Naive B cell (primary cell): Measurements from ENCODE around the gene HAUS6. TPM values are rescaled to one million over a fixed set of nuclear protein-coding genes. Genes with fewer than 3 reads are reported as not detected.
"Not testable (repeated sequence)": the region's sequence is repeated elsewhere in the genome, so short reads cannot be mapped to it uniquely, and the experiment has no call there.

Source experiments
- ATAC-seq, 2 donors: fragments of 150-1000 bp; cut with Tn5 transposase; 2 replicates each; pipeline ENCODE4 v1.10.0; 2021; ENCODE audit warnings: low read depth in 2 of 2, mild to moderate bottlenecking in 2 of 2, moderate library complexity in 2 of 2
- DNase-seq: peaks from one replicate; pipeline ENCODE4 v3.0.0; 2022
- H3K27ac Mint-ChIP-seq, 6 donors: one replicate each; pipeline ENCODE4 v1.8.0; 2020 to 2022; ENCODE audit warnings: mild to moderate bottlenecking in 6 of 6, mixed read lengths in 6 of 6, moderate library complexity in 5 of 6, inconsistent platforms in 2 of 6
- H3K27me3 Mint-ChIP-seq, 3 donors: one replicate each; pipeline ENCODE4 v1.8.0; 2021 to 2022; ENCODE audit warnings: mixed read lengths in 3 of 3, mild to moderate bottlenecking in 1 of 3
- H3K36me3 Mint-ChIP-seq, 2 donors: one replicate each; pipeline ENCODE4 v1.8.0; 2020 to 2022; ENCODE audit warnings: mixed read lengths in 2 of 2, inconsistent platforms in 1 of 2, mild to moderate bottlenecking in 1 of 2
- H3K4me1 Mint-ChIP-seq, 3 donors: one replicate each; pipeline ENCODE4 v1.8.0; 2020 to 2022; ENCODE audit warnings: mixed read lengths in 3 of 3, inconsistent platforms in 1 of 3, mild to moderate bottlenecking in 1 of 3, moderate library complexity in 1 of 3
- H3K4me3 Mint-ChIP-seq, 8 donors: one replicate each; pipeline ENCODE4 v1.8.0; 2020 to 2022; ENCODE audit warnings: mild to moderate bottlenecking in 8 of 8, mixed read lengths in 8 of 8, moderate library complexity in 8 of 8, inconsistent platforms in 2 of 8
- H3K9me3 Mint-ChIP-seq, 7 donors: one replicate each; pipeline ENCODE4 v1.8.0; 2020 to 2022; ENCODE audit warnings: mixed read lengths in 7 of 7, mild to moderate bottlenecking in 5 of 7, inconsistent platforms in 2 of 7, moderate library complexity in 1 of 7
- polyA plus RNA-seq, 6 donors: library from polyadenylated mRNA; unstranded; fragments of 300-500 nt; fragmentation: Illumina TruSeq; gene quantifications; one replicate each; pipeline ENCODE4 v1.2.3, GENCODE V29; 2021; ENCODE audit warnings: low read depth in 6 of 6

The HAUS6 gene
- polyA plus RNA-seq, 6 donors from 2014 or later, result 4.0 to 5.5 (median 4.5) TPM

- Mint-ChIP-seq H3K9me3 (no peaks in the 10 kb centered on the region), H3K4me1 (peaks cover 10 to 29% (median 15%) of the 10 kb centered on the region in 3 donors), H3K4me3 (peak overlapping the region; percentile 87 to 95 (median 92)), H3K36me3 (no peaks in the 10 kb centered on the region), H3K27me3 (peaks cover 0 to 11% (median 0%) of the 10 kb centered on the region in 3 donors), H3K27ac (peak overlapping the region in 5 of 6 donors; percentile 38 to 95 (median 87))
- DNase-seq (peak; percentile 12), ATAC-seq (peak; percentile 12 to 22)
Measured at GRCh38 chr9:19127871-19128500, 25.3 kb upstream of the HAUS6 start.

GRCh38 chr9:19124430-19124793, 21.7 kb upstream of the HAUS6 start:
- DNase-seq (no peak), ATAC-seq (no peak)
- no peaks in the 10 kb centered on the region for H3K9me3 Mint-ChIP-seq

GRCh38 chr9:19122490-19123042, 19.9 kb upstream of the HAUS6 start:
- Mint-ChIP-seq H3K4me3 (no peak overlapping the region), H3K36me3 (peaks cover 2 to 17% of the 10 kb centered on the region in 2 donors), H3K27ac (no peak overlapping the region)

More at GRCh38 chr9:19124430-19124793, 21.7 kb upstream of the HAUS6 start:
- Mint-ChIP-seq H3K27ac (peak overlapping the region in 3 of 6 donors; percentile 53 to 78 (median 60)), H3K4me3 (peak overlapping the region in 1 of 8 donors; percentile 93), H3K36me3 (peaks cover 0 to 10% of the 10 kb centered on the region in 2 donors), H3K27me3 (peaks cover 0 to 6% (median 0%) of the 10 kb centered on the region in 3 donors), H3K4me1 (peaks cover 4 to 24% (median 15%) of the 10 kb centered on the region in 3 donors)

GRCh38 chr9:19120877-19121276, 18.2 kb upstream of the HAUS6 start:
- Mint-ChIP-seq H3K9me3 (no peaks in the 10 kb centered on the region), H3K4me1 (peaks cover 0 to 4% (median 0%) of the 10 kb centered on the region in 3 donors), H3K27ac (no peak overlapping the region), H3K36me3 (peaks cover 13 to 22% of the 10 kb centered on the region in 2 donors), H3K4me3 (no peak overlapping the region), H3K27me3 (no peaks in the 10 kb centered on the region)
- ATAC-seq (no peak), DNase-seq (no peak)

More at GRCh38 chr9:19122490-19123042, 19.9 kb upstream of the HAUS6 start:
- Mint-ChIP-seq H3K27me3 (no peaks in the 10 kb centered on the region), H3K9me3 (no peaks in the 10 kb centered on the region), H3K4me1 (peaks cover 0 to 15% (median 5%) of the 10 kb centered on the region in 3 donors)
- DNase-seq (no peak), ATAC-seq (no peak)

- no peaks in the 10 kb centered on the region for H3K4me1 Mint-ChIP-seq
- H3K27ac Mint-ChIP-seq, result no peak overlapping the region
- no peak for DNase-seq
- H3K27me3 Mint-ChIP-seq, result no peaks in the 10 kb centered on the region
- H3K36me3 Mint-ChIP-seq, result peaks cover 15 to 24% of the 10 kb centered on the region in 2 donors
- no peak for ATAC-seq
- H3K9me3 Mint-ChIP-seq, result no peaks in the 10 kb centered on the region
- no peak overlapping the region for H3K4me3 Mint-ChIP-seq
Measured at GRCh38 chr9:19119801-19120440, 17.2 kb upstream of the HAUS6 start.

GRCh38 chr9:19119246-19119645, 16.5 kb upstream of the HAUS6 start:
- ATAC-seq (no peak), DNase-seq (no peak)
- Mint-ChIP-seq H3K9me3 (no peaks in the 10 kb centered on the region), H3K36me3 (peaks cover 15 to 24% of the 10 kb centered on the region in 2 donors), H3K27ac (no peak overlapping the region), H3K4me3 (no peak overlapping the region), H3K27me3 (no peaks in the 10 kb centered on the region), H3K4me1 (no peaks in the 10 kb centered on the region)

- Mint-ChIP-seq H3K4me3 (peak overlapping the region in 1 of 8 donors; percentile 9), H3K36me3 (peaks cover 15 to 24% of the 10 kb centered on the region in 2 donors), H3K9me3 (no peaks in the 10 kb centered on the region), H3K27me3 (no peaks in the 10 kb centered on the region), H3K4me1 (no peaks in the 10 kb centered on the region), H3K27ac (peak overlapping the region in 1 of 6 donors; percentile 92)
- no peak for DNase-seq
- no peak for ATAC-seq
Measured at GRCh38 chr9:19117039-19117716, 14.5 kb upstream of the HAUS6 start.

- ATAC-seq (no peak), DNase-seq (no peak)
- H3K27me3 Mint-ChIP-seq, result no peaks in the 10 kb centered on the region
- H3K27ac Mint-ChIP-seq, result no peak overlapping the region
- H3K9me3 Mint-ChIP-seq, result no peaks in the 10 kb centered on the region
- H3K4me3 Mint-ChIP-seq, result no peak overlapping the region
- peaks cover 15 to 24% of the 10 kb centered on the region in 2 donors for H3K36me3 Mint-ChIP-seq
- no peaks in the 10 kb centered on the region for H3K4me1 Mint-ChIP-seq
Measured at GRCh38 chr9:19116107-19116790, 13.5 kb upstream of the HAUS6 start.

GRCh38 chr9:19114680-19115270, 12.1 kb upstream of the HAUS6 start:
- H3K36me3 Mint-ChIP-seq, result peaks cover 15 to 17% of the 10 kb centered on the region in 2 donors
- ATAC-seq (no peak), DNase-seq (no peak)
- H3K4me1 Mint-ChIP-seq, result no peaks in the 10 kb centered on the region
- no peaks in the 10 kb centered on the region for H3K27me3 Mint-ChIP-seq
- no peaks in the 10 kb centered on the region for H3K9me3 Mint-ChIP-seq
- no peak overlapping the region for H3K4me3 Mint-ChIP-seq
- no peak overlapping the region for H3K27ac Mint-ChIP-seq

- ATAC-seq (no peak), DNase-seq (no peak)
- H3K27ac Mint-ChIP-seq, result no peak overlapping the region
- H3K4me1 Mint-ChIP-seq, result no peaks in the 10 kb centered on the region
- H3K9me3 Mint-ChIP-seq, result no peaks in the 10 kb centered on the region
- H3K27me3 Mint-ChIP-seq, result no peaks in the 10 kb centered on the region
- H3K36me3 Mint-ChIP-seq, result peaks cover 11 to 15% of the 10 kb centered on the region in 2 donors
- H3K4me3 Mint-ChIP-seq, result no peak overlapping the region
Measured at GRCh38 chr9:19113964-19114679, 11.4 kb upstream of the HAUS6 start.

GRCh38 chr9:19113064-19113611, 10.4 kb upstream of the HAUS6 start:
- H3K9me3 Mint-ChIP-seq, H3K4me1 Mint-ChIP-seq, ATAC-seq, H3K27me3 Mint-ChIP-seq, H3K4me3 Mint-ChIP-seq, DNase-seq: not testable (repeated sequence)
- peaks cover 7 to 15% of the 10 kb centered on the region in 2 donors for H3K36me3 Mint-ChIP-seq
- peak overlapping the region in 2 of 6 donors; percentile 30 to 57 for H3K27ac Mint-ChIP-seq

- H3K27ac Mint-ChIP-seq, result no peak overlapping the region
- ATAC-seq, result no peak
Measured at GRCh38 chr9:19108038-19108437, 5.3 kb upstream of the HAUS6 start.

More at GRCh38 chr9:19108038-19108437, 5.3 kb upstream of the HAUS6 start:
- DNase-seq, result no peak
- H3K4me3 Mint-ChIP-seq, result no peak overlapping the region
- H3K36me3 Mint-ChIP-seq, result no peaks in the 10 kb centered on the region
- no peaks in the 10 kb centered on the region for H3K9me3 Mint-ChIP-seq
- H3K27me3 Mint-ChIP-seq, result no peaks in the 10 kb centered on the region
- peaks cover 0 to 3% (median 0%) of the 10 kb centered on the region in 3 donors for H3K4me1 Mint-ChIP-seq
